Liver (tissue), 3 donors: ENCODE results near the gene RTL1.

ENCODE experiments used
- FOXA1 ChIP-seq: IDR thresholded peaks from 2 replicates; pipeline ENCODE4 v1.6.1; 2016; ENCODE audit warnings: antibody characterized with exemption
- GABPA ChIP-seq, 2 donors: IDR thresholded peaks in 1 of 2; conservative IDR thresholded peaks in 1 of 2; 2 replicates each; pipeline ENCODE4 v1.6.1; 2016; ENCODE audit warnings: antibody characterized with exemption in 2 of 2, mild to moderate bottlenecking in 1 of 2, moderate library complexity in 1 of 2
- JUND ChIP-seq, 2 donors: IDR thresholded peaks; 2 replicates each; pipeline ENCODE4 v1.6.1; 2016; ENCODE audit warnings: antibody characterized with exemption in 2 of 2
- MAX ChIP-seq: IDR thresholded peaks from 2 replicates; pipeline ENCODE4 v1.6.1; 2016; ENCODE audit warnings: antibody characterized with exemption
- NR2F2 ChIP-seq: IDR thresholded peaks from 2 replicates; pipeline ENCODE4 v1.6.1; 2016; ENCODE audit warnings: antibody characterized with exemption
- RAD21 ChIP-seq, 2 donors: IDR thresholded peaks; 2 replicates each; pipeline ENCODE4 v1.6.1; 2016; ENCODE audit warnings: antibody characterized with exemption in 2 of 2, mild to moderate bottlenecking in 2 of 2
- REST ChIP-seq: IDR thresholded peaks from 2 replicates; pipeline ENCODE4 v1.6.1; 2016; ENCODE audit warnings: antibody characterized with exemption, mild to moderate bottlenecking
- SP1 ChIP-seq: IDR thresholded peaks from 2 replicates; pipeline ENCODE4 v1.6.1; 2018; ENCODE audit warnings: antibody characterized with exemption, mild to moderate bottlenecking
- TAF1 ChIP-seq: conservative IDR thresholded peaks from 2 replicates; pipeline ENCODE4 v1.6.1; 2016; ENCODE audit warnings: antibody characterized with exemption, mild to moderate bottlenecking
- YY1 ChIP-seq: IDR thresholded peaks from 2 replicates; pipeline ENCODE4 v1.6.1; 2016; ENCODE audit warnings: antibody characterized with exemption, mild to moderate bottlenecking
- TF ChIP-seq, protein P1 (sequence below): fragments of 150-350 bp; IDR thresholded peaks from 2 replicates; pipeline ENCODE4 v1.5.1; 2017; ENCODE audit warnings: improper control_type of control experiment, low read depth, low read length; ENCODE audit not compliant: missing input control
- donor health status: healthy.
- donor health status: healthy.

DNA sequence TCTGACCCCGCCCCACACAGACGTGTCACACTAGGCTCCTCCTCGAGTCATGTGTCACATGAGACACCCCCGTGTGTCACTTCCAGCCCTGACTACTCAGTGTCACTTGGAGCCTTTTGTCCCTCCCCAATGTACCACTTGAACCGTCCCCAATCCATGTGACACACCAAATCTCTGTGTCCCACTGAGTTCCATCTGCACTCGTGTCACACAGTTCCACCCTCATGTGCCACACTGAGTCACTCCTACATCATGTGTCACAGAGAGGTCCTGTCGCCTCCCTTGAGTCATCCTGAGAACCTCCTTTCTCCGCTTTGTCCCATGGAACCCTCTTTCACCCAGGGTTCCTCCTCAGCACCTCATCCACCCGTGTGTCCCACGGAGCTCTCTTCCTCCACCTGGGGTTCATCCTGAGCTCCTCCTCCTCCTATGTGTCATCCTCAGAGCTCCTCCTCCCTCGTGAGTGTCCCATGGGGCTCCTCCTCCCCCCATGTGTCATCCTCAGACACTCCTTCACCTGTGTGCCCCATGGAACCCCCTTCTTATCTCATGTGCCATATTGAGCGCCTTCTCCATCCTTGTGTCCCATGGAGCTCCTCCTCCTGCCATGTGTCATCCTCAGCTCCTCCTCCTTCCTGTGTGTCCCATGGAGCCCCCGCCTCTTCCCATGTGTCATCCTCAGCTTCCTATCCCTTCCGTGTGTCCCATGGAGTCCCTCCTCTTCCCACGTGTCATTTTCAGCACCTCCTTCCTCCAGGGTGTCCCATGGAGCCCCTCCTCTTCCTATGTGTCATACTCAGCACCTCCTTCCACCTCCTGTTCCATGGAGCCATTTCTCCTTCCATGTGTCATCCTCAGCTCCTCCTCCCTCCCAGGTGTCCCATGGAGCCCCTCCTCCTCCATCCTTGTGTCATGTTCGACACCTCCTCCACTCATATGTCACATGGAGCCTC is 32.0 kb downstream of the RTL1 start:
- TF ChIP-seq, protein P1, sequence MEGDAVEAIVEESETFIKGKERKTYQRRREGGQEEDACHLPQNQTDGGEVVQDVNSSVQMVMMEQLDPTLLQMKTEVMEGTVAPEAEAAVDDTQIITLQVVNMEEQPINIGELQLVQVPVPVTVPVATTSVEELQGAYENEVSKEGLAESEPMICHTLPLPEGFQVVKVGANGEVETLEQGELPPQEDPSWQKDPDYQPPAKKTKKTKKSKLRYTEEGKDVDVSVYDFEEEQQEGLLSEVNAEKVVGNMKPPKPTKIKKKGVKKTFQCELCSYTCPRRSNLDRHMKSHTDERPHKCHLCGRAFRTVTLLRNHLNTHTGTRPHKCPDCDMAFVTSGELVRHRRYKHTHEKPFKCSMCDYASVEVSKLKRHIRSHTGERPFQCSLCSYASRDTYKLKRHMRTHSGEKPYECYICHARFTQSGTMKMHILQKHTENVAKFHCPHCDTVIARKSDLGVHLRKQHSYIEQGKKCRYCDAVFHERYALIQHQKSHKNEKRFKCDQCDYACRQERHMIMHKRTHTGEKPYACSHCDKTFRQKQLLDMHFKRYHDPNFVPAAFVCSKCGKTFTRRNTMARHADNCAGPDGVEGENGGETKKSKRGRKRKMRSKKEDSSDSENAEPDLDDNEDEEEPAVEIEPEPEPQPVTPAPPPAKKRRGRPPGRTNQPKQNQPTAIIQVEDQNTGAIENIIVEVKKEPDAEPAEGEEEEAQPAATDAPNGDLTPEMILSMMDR: no peak
- TF ChIP-seq RAD21 (IDR thresholded peaks at IDR 0.05): no peak
- no peak for TF ChIP-seq JUND (IDR thresholded peaks at IDR 0.05)
- TF ChIP-seq REST: no peak
- TF ChIP-seq NR2F2: no peak
- no peak for TF ChIP-seq GABPA (IDR thresholded peaks at IDR 0.05 in 1 of 2, conservative IDR thresholded peaks at IDR 0.05 in 1 of 2)
- TF ChIP-seq TAF1: no peak
- TF ChIP-seq MAX: no peak
- TF ChIP-seq YY1: no peak
- TF ChIP-seq FOXA1: no peak
- no peak for TF ChIP-seq SP1
